Fibroblast of lung (primary cell): ENCODE measurements around the gene ZGPAT. TPM values are rescaled to one million over a fixed set of nuclear protein-coding genes. Genes with fewer than 3 reads are reported as not detected.

Experiments
- DNase-seq, 2 donors: peaks; one replicate each; pipeline versions ENCODE4 v3.0.0 to v3.0.0-alpha.2; 2010; ENCODE audit warnings: low read depth in 2 of 2
- H2AFZ ChIP-seq: 2 replicates; pipeline ENCODE4 v1.5.1; 2012; ENCODE audit warnings: low read length, control low read depth, inconsistent platforms
- H3K27ac ChIP-seq: 2 replicates; pipeline ENCODE4 v1.5.1; 2011; ENCODE audit warnings: low read length, control low read depth; ENCODE audit not compliant: insufficient read depth
- H3K27me3 ChIP-seq: 2 replicates; pipeline ENCODE4 v1.5.1; 2011; ENCODE audit warnings: mild to moderate bottlenecking, low read length; ENCODE audit not compliant: control insufficient read depth, insufficient read depth
- H3K36me3 ChIP-seq: 2 replicates; pipeline ENCODE4 v1.5.1; 2011; ENCODE audit warnings: low read length; ENCODE audit not compliant: control insufficient read depth, insufficient read depth
- H3K4me1 ChIP-seq: 2 replicates; pipeline ENCODE4 v1.5.1; 2011; ENCODE audit warnings: low read length; ENCODE audit not compliant: control insufficient read depth, insufficient read depth; ENCODE audit errors: extremely low read depth
- H3K4me2 ChIP-seq: 2 replicates; pipeline ENCODE4 v1.5.1; 2011; ENCODE audit warnings: low read length, control low read depth; ENCODE audit not compliant: insufficient read depth; ENCODE audit errors: extremely low read depth
- H3K4me3 ChIP-seq, 4 experiments: fragments of 200-600 bp in 1 of 4; sonication (generic) in 1 of 4; replicated peaks in 1 of 4; 2 replicates each; pipeline ENCODE4 v1.5.1; 2011 to 2016; ENCODE audit warnings: low read length in 4 of 4, low read depth in 3 of 4, mild to moderate bottlenecking in 3 of 4, control low read depth in 2 of 4, inconsistent platforms in 1 of 4, mixed read lengths in 1 of 4; ENCODE audit not compliant: insufficient read depth in 1 of 4; ENCODE audit errors: control extremely low read depth in 1 of 4
- H3K79me2 ChIP-seq: 2 replicates; pipeline ENCODE4 v1.5.1; 2012; ENCODE audit warnings: mild to moderate bottlenecking, low read length, inconsistent platforms; ENCODE audit not compliant: control insufficient read depth, insufficient read depth
- H3K9ac ChIP-seq: 2 replicates; pipeline ENCODE4 v1.5.1; 2011; ENCODE audit warnings: mild to moderate bottlenecking, low read length, control low read depth; ENCODE audit not compliant: insufficient read depth
- H3K9me3 ChIP-seq: 2 replicates; pipeline ENCODE4 v1.5.1; 2012; ENCODE audit warnings: low read depth, low read length; ENCODE audit not compliant: control insufficient read depth, insufficient read depth
- H4K20me1 ChIP-seq: 2 replicates; pipeline ENCODE4 v1.5.1; 2011; ENCODE audit warnings: low read length; ENCODE audit not compliant: control insufficient read depth, insufficient read depth; ENCODE audit errors: extremely low read depth
- CTCF ChIP-seq, 2 donors: IDR thresholded peaks in 1 of 2; conservative IDR thresholded peaks in 1 of 2; 1 replicate in 1 of 2; 2 replicates in 1 of 2; pipeline ENCODE4 v1.5.1; 2011 to 2012; ENCODE audit warnings: low read length in 2 of 2, control low read depth in 1 of 2, inconsistent platforms in 1 of 2, low read depth in 1 of 2, mild to moderate bottlenecking in 1 of 2
- EZH2 ChIP-seq: IDR thresholded peaks from 2 replicates; pipeline ENCODE4 v1.5.1; 2012; ENCODE audit warnings: low read length, control low read depth, mild to moderate bottlenecking; ENCODE audit errors: missing control alignments
- polyA plus RNA-seq, 2 donors: library from polyadenylated mRNA; depleted of rRNA in 1 of 2; stranded (reverse) in 1 of 2; unstranded in 1 of 2; fragments of >200 nt; gene quantifications; 2 replicates each; pipeline ENCODE4 v1.2.1, GENCODE V29; 2011 to 2012; ENCODE audit warnings: missing spikeins in 1 of 2
- total RNA-seq: library from RNA; depleted of rRNA; stranded (reverse); fragments of >200 nt; gene quantifications from 2 replicates; pipeline ENCODE4 v1.2.1, GENCODE V29; 2014

ZGPAT gene
- total and polyA plus RNA-seq, 2 donors (not counting 1 experiment from before 2014, with no cell fraction given), result 7.6 to 10.7 TPM

- no peak for DNase-seq
- H3K4me2 ChIP-seq, result no peak overlapping the region
- H3K4me3 ChIP-seq, result no peak overlapping the region
- H4K20me1 ChIP-seq, result no peaks in the 10 kb centered on the region
- peak overlapping the region; percentile 98 for H3K27ac ChIP-seq
- peaks cover 33% of the 10 kb centered on the region for H3K4me1 ChIP-seq
- H3K27me3 ChIP-seq, result no peaks in the 10 kb centered on the region
- H3K36me3 ChIP-seq, result peaks cover 26% of the 10 kb centered on the region
- H3K9ac ChIP-seq, result peak overlapping the region; percentile 69
- TF ChIP-seq EZH2, result no peak
- peaks cover 2% of the 10 kb centered on the region for H3K79me2 ChIP-seq
- no peaks in the 10 kb centered on the region for H3K9me3 ChIP-seq
- H2AFZ ChIP-seq, result no peak overlapping the region
Measured at GRCh38 chr20:63687419-63688178, 20.2 kb upstream of the ZGPAT start.

- DNase-seq, result no peak
- Histone ChIP-seq H3K79me2 (peaks cover 2% of the 10 kb centered on the region), H4K20me1 (no peaks in the 10 kb centered on the region), H3K9me3 (no peaks in the 10 kb centered on the region), H3K27me3 (no peaks in the 10 kb centered on the region), H2AFZ (no peak overlapping the region), H3K27ac (peak overlapping the region; percentile 98), H3K4me2 (no peak overlapping the region), H3K4me1 (peaks cover 25% of the 10 kb centered on the region), H3K36me3 (peaks cover 23% of the 10 kb centered on the region), H3K4me3 (no peak overlapping the region), H3K9ac (peak overlapping the region; percentile 69)
- TF ChIP-seq EZH2 (no peak), CTCF (conservative IDR thresholded peaks at IDR 0.05 in 1 of 2, IDR thresholded peaks at IDR 0.05 in 1 of 2; ENCODE audit: low read depth in 1 of 2, low read length in 2 of 2) (no peak)
Measured at GRCh38 chr20:63688228-63689045, 19.4 kb upstream of the ZGPAT start.

- H3K27me3 ChIP-seq, result no peaks in the 10 kb centered on the region
- no peak overlapping the region for H3K4me3 ChIP-seq
- no peaks in the 10 kb centered on the region for H4K20me1 ChIP-seq
- no peak overlapping the region for H3K4me2 ChIP-seq
- no peak for DNase-seq
- no peak overlapping the region for H2AFZ ChIP-seq
- H3K79me2 ChIP-seq, result peaks cover 2% of the 10 kb centered on the region
- no peak overlapping the region for H3K27ac ChIP-seq
- no peaks in the 10 kb centered on the region for H3K9me3 ChIP-seq
- no peak overlapping the region for H3K9ac ChIP-seq
- peaks cover 27% of the 10 kb centered on the region for H3K36me3 ChIP-seq
- TF ChIP-seq CTCF (conservative IDR thresholded peaks at IDR 0.05 in 1 of 2, IDR thresholded peaks at IDR 0.05 in 1 of 2; ENCODE audit: low read depth in 1 of 2, low read length in 2 of 2) (no peak), EZH2 (no peak)
- peaks cover 25% of the 10 kb centered on the region for H3K4me1 ChIP-seq
Measured at GRCh38 chr20:63689046-63690002, 18.5 kb upstream of the ZGPAT start.
